ENCODE results near the gene TMEM109.
A peak's percentile ranks its signal among the peaks of the same experiment; 100 is the strongest.

The TMEM109 gene

DNA sequence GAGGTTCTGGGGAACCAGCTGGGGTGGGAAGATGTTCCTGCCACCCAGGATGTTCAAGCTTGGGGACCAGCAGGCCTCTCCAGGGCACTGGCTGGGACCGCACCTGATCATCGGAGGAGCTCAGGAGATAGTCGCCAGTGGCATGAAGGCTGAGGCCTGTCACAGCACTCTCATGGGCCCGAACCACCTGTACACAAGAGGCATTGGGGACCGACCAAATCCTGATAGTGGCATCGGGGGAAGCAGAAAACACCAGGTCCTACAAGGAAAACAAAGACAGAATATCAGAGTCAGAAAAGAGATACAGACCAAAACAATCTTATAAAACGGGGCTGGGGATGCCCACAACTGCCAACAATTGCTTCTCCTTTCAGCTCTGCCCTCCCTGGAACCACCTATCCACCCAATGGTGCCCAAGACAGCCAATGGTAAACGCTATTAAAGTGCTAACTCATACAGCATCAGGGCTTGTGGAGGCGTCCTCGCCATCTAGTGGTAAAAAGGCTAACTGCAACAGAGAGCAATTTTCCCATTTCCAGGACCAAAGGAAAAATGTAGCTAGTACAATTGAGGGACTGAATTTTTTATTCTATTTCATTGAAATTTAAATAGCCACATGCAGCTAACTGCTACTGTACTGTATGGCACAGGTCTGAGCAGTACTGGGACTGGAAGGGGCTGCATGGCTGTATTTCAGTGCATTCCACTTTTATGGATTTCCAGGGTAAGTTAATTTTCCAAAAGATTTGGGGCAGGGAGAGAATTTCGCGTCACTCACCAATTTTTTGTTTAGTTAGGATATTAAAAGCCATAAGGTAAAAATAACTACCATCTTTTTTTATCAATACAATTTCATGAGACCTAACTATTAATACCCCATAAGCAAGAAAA lies 14.7 kb upstream of the TMEM109 start:
- DNase-seq (ENCODE audit: low spot score) (no peak), ATAC-seq (ENCODE audit: low read depth) (peak; percentile 75)
- no peaks in the 10 kb centered on the region for H3K27me3 ChIP-seq (ENCODE audit: insufficient read depth, poor library complexity, severe bottlenecking)
- TF ChIP-seq, protein P1, sequence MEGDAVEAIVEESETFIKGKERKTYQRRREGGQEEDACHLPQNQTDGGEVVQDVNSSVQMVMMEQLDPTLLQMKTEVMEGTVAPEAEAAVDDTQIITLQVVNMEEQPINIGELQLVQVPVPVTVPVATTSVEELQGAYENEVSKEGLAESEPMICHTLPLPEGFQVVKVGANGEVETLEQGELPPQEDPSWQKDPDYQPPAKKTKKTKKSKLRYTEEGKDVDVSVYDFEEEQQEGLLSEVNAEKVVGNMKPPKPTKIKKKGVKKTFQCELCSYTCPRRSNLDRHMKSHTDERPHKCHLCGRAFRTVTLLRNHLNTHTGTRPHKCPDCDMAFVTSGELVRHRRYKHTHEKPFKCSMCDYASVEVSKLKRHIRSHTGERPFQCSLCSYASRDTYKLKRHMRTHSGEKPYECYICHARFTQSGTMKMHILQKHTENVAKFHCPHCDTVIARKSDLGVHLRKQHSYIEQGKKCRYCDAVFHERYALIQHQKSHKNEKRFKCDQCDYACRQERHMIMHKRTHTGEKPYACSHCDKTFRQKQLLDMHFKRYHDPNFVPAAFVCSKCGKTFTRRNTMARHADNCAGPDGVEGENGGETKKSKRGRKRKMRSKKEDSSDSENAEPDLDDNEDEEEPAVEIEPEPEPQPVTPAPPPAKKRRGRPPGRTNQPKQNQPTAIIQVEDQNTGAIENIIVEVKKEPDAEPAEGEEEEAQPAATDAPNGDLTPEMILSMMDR (IDR thresholded peaks at IDR 0.05; ENCODE audit: poor library complexity, severe bottlenecking), result peak; percentile 92
- no peaks in the 10 kb centered on the region for H3K4me1 ChIP-seq (ENCODE audit: insufficient read depth, poor library complexity, severe bottlenecking)
- no peaks in the 10 kb centered on the region for H3K9me3 ChIP-seq (ENCODE audit: severe bottlenecking)
- H3K36me3 ChIP-seq (ENCODE audit: low read depth), result peaks cover 97% of the 10 kb centered on the region
- H3K27ac ChIP-seq (ENCODE audit: poor library complexity, severe bottlenecking), result no peak overlapping the region
- no peak overlapping the region for H3K4me3 ChIP-seq (ENCODE audit: severe bottlenecking)

- peaks cover 97% of the 10 kb centered on the region for H3K36me3 ChIP-seq (ENCODE audit: low read depth)
- DNase-seq (ENCODE audit: low spot score), result no peak
- no peaks in the 10 kb centered on the region for H3K27me3 ChIP-seq (ENCODE audit: insufficient read depth, poor library complexity, severe bottlenecking)
- ATAC-seq (ENCODE audit: low read depth), result no peak
- TF ChIP-seq, protein P1 (IDR thresholded peaks at IDR 0.05; ENCODE audit: poor library complexity, severe bottlenecking), result no peak
- no peaks in the 10 kb centered on the region for H3K9me3 ChIP-seq (ENCODE audit: severe bottlenecking)
- H3K4me1 ChIP-seq (ENCODE audit: insufficient read depth, poor library complexity, severe bottlenecking), result peaks cover 5% of the 10 kb centered on the region
- H3K4me3 ChIP-seq (ENCODE audit: severe bottlenecking), result no peak overlapping the region
- no peak overlapping the region for H3K27ac ChIP-seq (ENCODE audit: poor library complexity, severe bottlenecking)
Measured at GRCh38 chr11:60899977-60900376, 14.0 kb upstream of the TMEM109 start.

- no peaks in the 10 kb centered on the region for H3K9me3 ChIP-seq (ENCODE audit: severe bottlenecking)
- H3K4me3 ChIP-seq (ENCODE audit: severe bottlenecking), result no peak overlapping the region
- ATAC-seq (ENCODE audit: low read depth) (no peak), DNase-seq (ENCODE audit: low spot score) (no peak)
- peaks cover 6% of the 10 kb centered on the region for H3K4me1 ChIP-seq (ENCODE audit: insufficient read depth, poor library complexity, severe bottlenecking)
- H3K27me3 ChIP-seq (ENCODE audit: insufficient read depth, poor library complexity, severe bottlenecking), result no peaks in the 10 kb centered on the region
- H3K36me3 ChIP-seq (ENCODE audit: low read depth), result peaks cover 91% of the 10 kb centered on the region
- H3K27ac ChIP-seq (ENCODE audit: poor library complexity, severe bottlenecking), result no peak overlapping the region
- TF ChIP-seq, protein P1 (IDR thresholded peaks at IDR 0.05; ENCODE audit: poor library complexity, severe bottlenecking), result no peak
Measured at GRCh38 chr11:60900673-60901404, 13.1 kb upstream of the TMEM109 start.

- TF ChIP-seq, protein P1 (IDR thresholded peaks at IDR 0.05; ENCODE audit: poor library complexity, severe bottlenecking), result no peak
- DNase-seq (ENCODE audit: low spot score) (no peak), ATAC-seq (ENCODE audit: low read depth) (no peak)
- Histone ChIP-seq H3K27me3 (ENCODE audit: insufficient read depth, poor library complexity, severe bottlenecking) (no peaks in the 10 kb centered on the region), H3K27ac (ENCODE audit: poor library complexity, severe bottlenecking) (no peak overlapping the region), H3K9me3 (ENCODE audit: severe bottlenecking) (no peaks in the 10 kb centered on the region), H3K4me1 (ENCODE audit: insufficient read depth, poor library complexity, severe bottlenecking) (peaks cover 6% of the 10 kb centered on the region), H3K4me3 (ENCODE audit: severe bottlenecking) (no peak overlapping the region), H3K36me3 (ENCODE audit: low read depth) (peaks cover 73% of the 10 kb centered on the region)
Measured at GRCh38 chr11:60902625-60903024, 11.3 kb upstream of the TMEM109 start.
